GM19372 (cell line): ENCODE data around the gene PARP11.

Experiments used
- ATAC-seq: cut with Tn5 transposase; IDR thresholded peaks from one replicate; pipeline ENCODE4 v1.9.1; 2021; ENCODE audit warnings: mild to moderate bottlenecking, low read depth, moderate library complexity; ENCODE audit not compliant: unreplicated experiment

PARP11 gene

DNA sequence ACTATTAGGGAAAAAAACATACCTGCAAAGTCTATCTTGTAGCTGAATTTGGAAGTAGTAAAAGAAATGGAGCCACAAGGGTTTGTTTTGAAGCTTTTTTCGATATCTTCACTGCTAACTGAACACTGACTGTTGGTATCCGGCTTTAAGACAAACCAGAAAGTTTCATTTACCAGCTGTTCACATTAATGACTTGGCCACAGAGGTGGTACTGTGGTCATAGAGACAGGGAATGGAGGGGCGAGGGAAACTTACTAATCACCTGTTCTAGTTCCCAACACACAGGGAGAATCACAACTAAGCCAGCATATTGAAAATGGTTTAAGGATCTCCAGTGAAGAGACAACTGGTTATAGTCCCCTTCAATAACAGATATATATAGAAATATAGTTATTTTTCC lies 44.3 kb downstream of the PARP11 start:
- ATAC-seq, result no peak

GRCh38 chr12:3827301-3828000 lies 45.7 kb downstream of the PARP11 start:
- no peak for ATAC-seq

DNA sequence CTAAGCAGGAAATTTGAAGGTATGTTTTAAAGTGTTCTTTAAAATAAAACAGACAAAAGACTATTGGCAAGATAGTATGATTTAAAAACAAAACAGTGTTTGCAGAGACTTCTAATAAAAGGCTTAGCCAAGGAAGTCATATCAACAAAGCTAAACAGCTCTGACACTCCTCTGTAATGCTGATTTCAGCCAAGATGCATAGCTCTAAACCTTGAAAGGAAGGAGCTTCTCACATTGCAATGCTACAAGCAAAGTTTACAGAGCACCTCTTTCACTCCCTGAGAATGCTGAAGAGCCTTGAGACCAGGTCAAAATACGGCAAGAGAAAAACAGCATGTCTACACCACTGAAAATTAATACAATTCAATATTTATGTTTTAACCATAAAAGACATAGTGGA lies 51.8 kb downstream of the PARP11 start:
- ATAC-seq, result no peak

- ATAC-seq, result no peak
These were observed 53.1 kb downstream of the PARP11 start for GRCh38 chr12:3820122-3820521.

- no peak for ATAC-seq
These were observed 56.9 kb downstream of the PARP11 start for GRCh38 chr12:3816266-3816665.

DNA sequence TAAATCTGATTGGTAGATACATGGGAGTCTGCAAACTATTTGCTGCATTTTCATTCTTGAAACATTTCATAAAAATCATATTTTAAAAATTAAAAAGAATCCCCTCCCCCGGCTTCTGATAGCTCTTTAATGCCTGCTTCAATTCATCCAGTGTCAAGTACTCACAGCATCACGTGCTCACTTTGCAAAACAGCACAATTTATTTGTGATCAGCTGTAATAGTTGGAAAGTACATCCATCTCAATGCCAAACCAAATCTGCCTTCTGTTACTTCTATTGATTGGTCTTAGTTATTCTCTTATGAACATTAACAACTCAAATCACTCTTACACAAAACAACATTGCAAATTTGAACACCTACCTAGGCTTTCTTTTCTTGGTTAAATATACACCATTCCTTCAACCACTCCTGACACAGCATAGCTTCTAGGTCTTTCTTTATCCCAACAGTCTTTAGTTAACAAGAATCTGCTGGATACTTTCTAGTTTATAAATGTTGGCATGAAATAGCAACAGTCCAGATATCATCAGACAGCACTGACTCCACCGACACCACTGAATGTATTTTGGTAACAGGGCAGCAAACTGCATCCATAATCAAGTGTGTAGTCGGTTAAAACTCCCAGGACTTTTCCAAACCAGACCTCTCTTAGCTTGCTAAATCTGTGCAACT lies 58.0 kb downstream of the PARP11 start:
- no peak for ATAC-seq

DNA sequence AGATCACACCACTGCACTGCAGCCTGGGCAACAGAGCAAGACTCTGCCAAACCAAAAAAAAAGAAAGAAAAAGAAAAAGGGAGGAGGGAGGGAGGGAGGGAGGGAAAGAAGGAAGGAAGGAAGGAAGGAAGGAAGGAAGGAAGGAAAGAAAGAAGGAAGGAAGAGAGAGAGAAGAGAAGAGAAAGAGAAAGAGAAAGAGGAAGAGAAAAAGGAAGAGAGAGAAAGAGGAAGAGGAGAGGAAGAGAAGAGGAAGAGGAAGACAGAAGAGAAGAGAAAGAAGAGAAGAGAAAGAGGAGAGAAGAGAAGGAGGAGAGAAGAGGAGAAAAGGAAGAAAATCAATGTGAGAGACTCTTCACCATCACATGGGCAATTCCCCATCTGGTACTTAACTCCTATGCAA lies 62.7 kb downstream of the PARP11 start:
- no peak for ATAC-seq

DNA sequence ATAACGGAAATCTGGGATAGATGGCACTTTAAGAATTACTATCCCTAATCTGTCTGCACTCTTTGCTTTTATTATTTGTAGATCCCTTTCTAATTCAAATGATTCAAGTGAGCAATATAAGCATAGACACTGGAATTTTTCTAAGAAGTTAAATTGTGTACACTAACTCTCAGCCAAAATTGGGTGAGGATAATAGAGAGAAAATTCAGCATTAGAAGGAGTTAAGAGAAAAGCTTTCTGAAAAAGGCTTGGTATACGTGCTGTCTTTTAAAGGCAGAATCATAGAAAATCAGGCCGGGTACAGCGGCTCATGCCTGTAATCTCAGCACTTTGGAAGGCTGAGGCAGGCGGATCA lies 63.2 kb downstream of the PARP11 start:
- ATAC-seq, result no peak

GRCh38 chr12:3809357-3810015 lies 63.7 kb downstream of the PARP11 start:
- no peak for ATAC-seq

DNA sequence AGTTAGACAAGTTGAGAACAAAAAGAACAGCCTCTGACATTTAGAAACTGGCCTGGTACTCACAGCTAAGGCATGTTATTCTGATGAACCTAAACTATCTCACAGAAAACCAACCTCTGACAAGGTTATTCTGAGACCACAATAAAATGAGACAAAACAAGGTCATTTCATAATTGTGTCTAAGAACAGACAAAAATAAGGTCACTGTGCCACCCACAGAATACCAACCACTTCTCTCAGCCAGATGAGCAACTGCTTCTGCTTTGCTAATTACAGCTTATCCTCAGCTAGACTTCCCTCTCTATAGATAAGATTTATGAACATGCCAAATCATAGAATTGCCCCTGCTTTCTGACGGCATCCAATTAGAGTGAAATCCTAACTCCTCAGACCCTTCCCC lies 68.1 kb downstream of the PARP11 start:
- ATAC-seq, result no peak

- ATAC-seq, result no peak
These were observed 69.2 kb downstream of the PARP11 start for GRCh38 chr12:3803865-3804472.

DNA sequence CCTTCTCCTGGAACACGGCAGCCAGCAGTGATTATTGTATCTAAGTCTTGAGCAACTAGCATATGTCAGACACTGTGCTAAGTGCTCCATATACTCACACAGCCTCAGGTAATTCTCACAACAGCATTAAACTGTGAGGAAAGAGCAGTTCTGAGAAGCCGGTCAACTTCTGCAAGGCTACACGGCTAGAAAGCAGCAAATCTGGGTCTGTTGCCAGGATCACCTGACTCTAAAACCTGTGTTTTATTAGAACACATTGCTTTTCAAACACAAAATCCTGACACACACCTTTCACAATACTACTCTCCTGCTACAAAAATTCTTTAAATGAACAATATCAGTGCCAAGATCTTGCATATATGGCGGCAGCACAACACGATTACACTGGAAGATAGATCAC lies 70.5 kb downstream of the PARP11 start:
- no peak for ATAC-seq

DNA sequence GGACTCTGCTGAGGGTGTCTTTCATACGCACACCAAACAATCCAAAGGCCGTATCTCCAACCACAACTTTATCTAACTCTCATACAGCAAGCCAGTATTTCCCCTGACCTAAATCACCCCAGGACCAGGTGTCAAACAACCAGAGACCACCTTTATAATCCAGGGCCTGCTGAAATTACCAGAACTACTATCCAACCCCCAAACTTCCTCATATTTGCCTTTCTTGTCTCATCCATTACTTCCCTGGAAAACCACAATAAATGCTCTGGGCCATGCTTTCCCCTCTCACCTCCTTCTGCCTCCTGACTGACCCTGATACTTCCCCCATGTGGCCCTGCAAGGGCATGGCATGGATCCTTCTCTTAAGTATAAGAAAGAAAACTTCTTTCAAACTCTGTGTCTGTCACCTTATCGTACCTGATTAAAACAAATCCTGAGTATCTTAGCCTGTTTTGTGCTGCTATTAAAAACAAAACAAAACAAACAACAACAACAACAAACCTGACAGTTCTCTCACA lies 75.6 kb downstream of the PARP11 start:
- no peak for ATAC-seq

- no peak for ATAC-seq
These were observed 77.6 kb downstream of the PARP11 start for GRCh38 chr12:3795492-3796133.

GRCh38 chr12:3795066-3795465 lies 78.1 kb downstream of the PARP11 start:
- no peak for ATAC-seq

- no peak for ATAC-seq
These were observed 80.4 kb downstream of the PARP11 start for GRCh38 chr12:3792623-3793288.

- ATAC-seq, result no peak
These were observed 81.8 kb downstream of the PARP11 start for GRCh38 chr12:3791256-3791874.

GRCh38 chr12:3790642-3791041 lies 82.6 kb downstream of the PARP11 start:
- ATAC-seq, result no peak

DNA sequence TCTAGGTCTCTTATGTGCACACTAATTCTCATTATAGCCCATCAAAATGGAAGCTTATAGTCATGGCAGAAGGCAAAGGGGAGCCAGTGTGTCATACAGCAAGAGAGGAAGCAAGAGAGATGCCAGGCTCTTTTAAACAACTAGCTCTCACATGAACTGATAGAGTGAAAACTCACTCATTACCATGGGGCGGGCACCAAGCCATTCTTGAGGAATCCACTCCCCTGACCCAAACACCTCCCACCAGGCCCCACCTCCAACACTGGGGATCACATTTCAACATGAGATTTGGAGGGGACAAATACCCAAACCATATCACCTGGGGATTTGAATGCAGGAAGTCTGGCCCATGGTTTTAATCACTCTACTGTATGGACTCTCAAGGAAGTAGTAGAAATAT lies 83.4 kb downstream of the PARP11 start:
- ATAC-seq, result no peak
